ENCODE data around the gene SMTN.
"Not testable (repeated sequence)": the region's sequence is repeated elsewhere in the genome, so short reads cannot be mapped to it uniquely, and the experiment has no call there.

Gene SMTN

DNA sequence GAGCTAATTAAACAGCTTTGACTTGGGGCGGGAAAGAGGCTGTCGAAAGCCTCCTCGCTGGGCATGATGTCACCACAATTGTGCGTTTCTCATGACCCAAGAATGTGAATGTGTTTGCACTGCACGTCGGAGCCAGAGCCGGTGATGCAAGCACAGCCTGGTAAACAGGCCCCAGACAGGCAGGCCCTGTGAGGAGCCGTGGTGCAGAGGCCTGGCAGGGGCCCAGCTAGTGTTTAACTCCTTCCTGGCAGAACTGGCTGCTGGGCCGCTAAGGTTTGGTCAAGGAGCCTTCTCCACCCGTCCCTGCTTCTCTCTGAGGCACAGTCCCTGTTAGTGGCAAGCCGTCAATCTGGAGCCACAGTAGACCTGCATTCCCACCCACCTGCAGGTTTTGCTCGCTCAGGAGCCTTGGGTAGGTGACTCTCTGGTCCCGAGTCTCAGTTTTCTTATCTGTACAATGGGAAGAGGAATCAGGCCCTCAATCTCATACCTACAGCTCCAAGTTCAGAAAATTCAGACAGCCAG lies 25.4 kb upstream of the SMTN start:
- Mint-ChIP-seq H3K36me3 (ENCODE audit: insufficient read depth) (peaks cover 2% of the 10 kb centered on the region), H3K27me3 (no peaks in the 10 kb centered on the region), H3K4me1 (no peaks in the 10 kb centered on the region), H3K27ac (ENCODE audit: low read depth) (no peak overlapping the region), H3K4me3 (no peak overlapping the region), H3K9me3 (no peaks in the 10 kb centered on the region)
- DNase-seq (ENCODE audit: low spot score in 2 of 2): no peak
- ATAC-seq (replicated peaks; ENCODE audit: extremely low read depth, poor library complexity, severe bottlenecking): no peak

DNA sequence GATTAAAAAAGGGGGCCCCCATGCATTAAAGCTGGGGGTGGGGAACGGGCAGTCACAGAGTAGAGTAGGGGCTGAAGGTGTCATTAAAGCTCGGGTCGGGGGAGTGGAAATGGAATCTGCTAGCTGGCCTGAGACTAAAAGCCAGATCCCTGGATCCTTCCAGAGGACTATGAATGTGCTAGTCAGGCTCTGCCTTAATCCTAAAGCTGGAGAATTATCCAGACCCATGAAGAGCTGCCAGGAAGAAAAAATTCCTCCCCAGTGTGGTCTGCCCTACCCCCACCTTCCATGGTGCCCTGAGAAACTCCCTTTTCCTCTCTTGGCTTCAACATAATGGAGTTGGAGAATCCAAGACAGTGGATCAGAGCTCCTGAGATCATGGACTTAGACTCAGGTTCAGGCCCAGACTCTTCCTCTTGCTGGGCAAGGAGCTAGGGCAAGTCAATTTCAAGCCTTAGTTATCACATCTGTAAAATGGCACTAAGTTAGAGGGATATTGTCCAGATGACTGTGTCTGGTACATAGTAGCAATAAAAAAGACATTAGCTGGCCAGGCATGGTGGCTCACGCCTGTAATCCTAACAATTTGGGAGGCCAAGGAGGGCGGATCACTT lies 24.0 kb upstream of the SMTN start:
- Mint-ChIP-seq H3K4me1 (no peaks in the 10 kb centered on the region), H3K27ac (ENCODE audit: low read depth) (no peak overlapping the region), H3K9me3 (no peaks in the 10 kb centered on the region), H3K36me3 (ENCODE audit: insufficient read depth) (peaks cover 2% of the 10 kb centered on the region), H3K4me3 (no peak overlapping the region), H3K27me3 (no peaks in the 10 kb centered on the region)
- ATAC-seq (replicated peaks; ENCODE audit: extremely low read depth, poor library complexity, severe bottlenecking) (no peak), DNase-seq (ENCODE audit: low spot score in 2 of 2) (no peak)

DNA sequence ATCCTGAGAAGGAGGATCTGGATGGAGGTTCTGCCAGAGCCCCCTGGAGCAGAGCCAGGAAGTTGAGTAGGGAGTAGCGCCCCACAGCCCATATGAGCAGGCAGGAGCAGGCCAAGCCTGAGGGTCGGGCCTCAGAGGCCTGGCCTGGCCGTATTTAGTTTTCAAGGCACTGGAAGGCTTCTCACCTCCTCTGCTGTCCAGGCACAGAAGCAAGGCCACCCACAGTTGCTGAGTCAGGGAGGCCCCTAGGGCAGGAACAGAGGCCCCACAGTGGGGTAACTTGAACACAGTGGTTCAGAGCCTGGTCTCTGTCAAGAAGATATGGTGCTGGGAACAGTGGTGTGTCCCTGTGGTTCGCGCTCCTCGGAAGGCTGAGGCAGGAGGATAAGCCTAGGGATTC lies 21.5 kb upstream of the SMTN start:
- not testable (repeated sequence) for H3K27me3 Mint-ChIP-seq; H3K4me1 Mint-ChIP-seq; H3K4me3 Mint-ChIP-seq; DNase-seq (ENCODE audit: low spot score in 2 of 2); ATAC-seq (replicated peaks; ENCODE audit: extremely low read depth, poor library complexity, severe bottlenecking); H3K9me3 Mint-ChIP-seq; H3K36me3 Mint-ChIP-seq (ENCODE audit: insufficient read depth); H3K27ac Mint-ChIP-seq (ENCODE audit: low read depth)

DNA sequence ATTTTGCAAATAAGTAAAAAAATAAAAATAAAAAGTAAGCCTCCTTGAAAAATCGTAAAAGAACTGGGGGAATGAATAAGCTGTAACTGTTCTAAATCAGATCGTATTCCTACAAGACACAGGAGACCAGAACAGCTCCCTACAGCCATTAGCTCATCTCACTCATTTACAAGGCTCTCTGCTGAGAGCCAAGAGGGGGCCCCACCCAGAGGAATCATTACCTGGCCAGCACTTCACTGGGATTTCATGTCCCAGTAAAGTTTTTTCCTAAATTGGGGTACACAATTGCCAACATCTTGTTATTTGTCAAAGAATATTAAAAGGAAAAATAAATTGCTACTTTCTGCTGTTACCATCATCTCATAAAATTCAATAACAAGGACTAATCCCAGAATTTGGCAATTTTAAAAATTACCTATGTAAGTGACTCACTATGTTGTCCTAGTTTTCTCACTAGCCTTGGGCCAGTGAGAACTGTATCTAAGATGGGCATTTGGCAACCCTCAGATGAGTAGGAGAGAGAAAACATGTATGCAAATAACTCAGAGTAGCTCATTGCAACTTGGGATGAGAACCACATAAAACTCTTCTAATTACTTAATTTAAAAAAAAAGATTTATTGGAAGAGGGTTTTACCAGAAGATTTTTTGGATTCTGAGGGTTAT lies 18.4 kb upstream of the SMTN start:
- no peak overlapping the region for H3K27ac Mint-ChIP-seq (ENCODE audit: low read depth)
- ATAC-seq (replicated peaks; ENCODE audit: extremely low read depth, poor library complexity, severe bottlenecking) (no peak), DNase-seq (ENCODE audit: low spot score in 2 of 2) (no peak)
- no peaks in the 10 kb centered on the region for H3K4me1 Mint-ChIP-seq
- peaks cover 6% of the 10 kb centered on the region for H3K9me3 Mint-ChIP-seq
- H3K4me3 Mint-ChIP-seq: no peak overlapping the region
- H3K27me3 Mint-ChIP-seq: no peaks in the 10 kb centered on the region
- peaks cover 5% of the 10 kb centered on the region for H3K36me3 Mint-ChIP-seq (ENCODE audit: insufficient read depth)

DNA sequence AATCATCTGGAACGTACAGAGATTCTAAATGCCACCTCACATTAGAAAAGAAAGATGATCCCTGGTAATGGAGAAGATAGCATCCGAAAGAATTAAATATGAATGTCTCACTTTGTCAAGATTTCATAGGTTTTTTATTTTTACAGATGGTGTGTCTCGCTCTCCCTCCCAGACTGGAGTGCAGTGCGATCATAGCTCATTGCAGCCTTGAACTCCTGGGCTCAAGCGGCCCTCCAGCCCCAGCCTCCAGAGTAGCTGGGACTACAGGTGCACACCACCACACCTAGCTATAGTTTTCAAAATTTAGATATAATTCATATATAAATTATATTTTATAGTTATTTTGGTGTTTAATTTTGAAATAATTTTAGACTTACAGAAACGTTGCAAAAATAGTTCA lies 16.7 kb upstream of the SMTN start:
- Mint-ChIP-seq H3K27me3 (no peaks in the 10 kb centered on the region), H3K9me3 (peaks cover 6% of the 10 kb centered on the region), H3K4me3 (no peak overlapping the region), H3K27ac (ENCODE audit: low read depth) (no peak overlapping the region), H3K36me3 (ENCODE audit: insufficient read depth) (peaks cover 4% of the 10 kb centered on the region), H3K4me1 (no peaks in the 10 kb centered on the region)
- ATAC-seq (replicated peaks; ENCODE audit: extremely low read depth, poor library complexity, severe bottlenecking): no peak
- no peak for DNase-seq (ENCODE audit: low spot score in 2 of 2)

DNA sequence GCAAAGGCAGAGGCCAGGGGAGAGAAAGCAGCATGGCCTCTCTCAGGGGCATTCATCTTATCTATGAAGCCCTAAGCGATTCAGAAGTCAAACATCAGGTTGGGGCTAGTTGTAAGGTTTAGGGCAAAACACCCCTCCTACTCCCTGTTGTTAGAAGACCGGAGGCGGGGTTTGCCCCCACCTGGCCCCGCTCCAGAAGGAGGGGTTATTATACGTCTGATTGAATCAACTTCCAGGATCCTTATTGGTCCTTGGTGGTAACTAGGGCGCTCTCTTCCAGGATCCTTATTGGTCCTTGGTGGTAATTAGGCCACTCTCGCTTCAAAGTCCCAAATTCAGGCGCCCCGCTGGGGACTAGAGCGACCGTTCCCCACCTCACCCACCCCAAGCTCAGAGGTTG lies 12.1 kb upstream of the SMTN start:
- no peak overlapping the region for H3K27ac Mint-ChIP-seq (ENCODE audit: low read depth)
- DNase-seq (ENCODE audit: low spot score in 2 of 2) (no peak), ATAC-seq (replicated peaks; ENCODE audit: extremely low read depth, poor library complexity, severe bottlenecking) (no peak)
- H3K4me3 Mint-ChIP-seq: no peak overlapping the region
- H3K4me1 Mint-ChIP-seq: no peaks in the 10 kb centered on the region
- peaks cover 2% of the 10 kb centered on the region for H3K36me3 Mint-ChIP-seq (ENCODE audit: insufficient read depth)
- H3K27me3 Mint-ChIP-seq: no peaks in the 10 kb centered on the region
- peaks cover 1% of the 10 kb centered on the region for H3K9me3 Mint-ChIP-seq

DNA sequence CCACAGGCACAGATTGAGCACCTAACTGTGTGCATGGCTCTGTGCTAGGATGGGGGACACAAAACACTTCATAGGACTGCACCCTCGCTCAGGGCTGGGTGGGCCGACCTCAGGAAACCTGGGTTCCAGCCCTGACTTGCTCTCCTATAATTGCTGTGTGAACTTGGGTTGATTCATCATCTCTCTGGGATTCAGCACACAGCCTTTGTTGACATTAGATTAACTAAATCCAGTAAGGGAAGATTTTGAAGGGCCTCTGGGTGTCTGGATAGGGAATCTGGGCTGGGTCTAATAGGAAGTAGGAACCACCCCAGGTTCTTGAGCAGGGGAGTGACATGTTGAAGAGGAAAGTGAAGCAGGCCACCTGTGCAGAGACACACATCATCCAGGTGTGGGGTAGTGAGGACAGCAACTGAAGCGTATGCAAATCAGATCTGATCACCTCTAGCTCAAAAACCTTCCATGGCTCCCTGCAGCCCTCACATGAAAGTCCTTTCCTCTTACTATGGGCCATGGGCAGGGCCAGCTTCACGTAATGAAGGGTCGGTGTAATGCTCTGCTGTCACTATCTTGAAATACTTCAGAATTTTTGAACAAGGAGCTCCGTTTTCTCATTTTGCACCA lies 11.3 kb upstream of the SMTN start:
- H3K9me3 Mint-ChIP-seq; H3K36me3 Mint-ChIP-seq (ENCODE audit: insufficient read depth); H3K27ac Mint-ChIP-seq (ENCODE audit: low read depth); ATAC-seq (replicated peaks; ENCODE audit: extremely low read depth, poor library complexity, severe bottlenecking); DNase-seq (ENCODE audit: low spot score in 2 of 2); H3K27me3 Mint-ChIP-seq; H3K4me3 Mint-ChIP-seq; H3K4me1 Mint-ChIP-seq: not testable (repeated sequence)

DNA sequence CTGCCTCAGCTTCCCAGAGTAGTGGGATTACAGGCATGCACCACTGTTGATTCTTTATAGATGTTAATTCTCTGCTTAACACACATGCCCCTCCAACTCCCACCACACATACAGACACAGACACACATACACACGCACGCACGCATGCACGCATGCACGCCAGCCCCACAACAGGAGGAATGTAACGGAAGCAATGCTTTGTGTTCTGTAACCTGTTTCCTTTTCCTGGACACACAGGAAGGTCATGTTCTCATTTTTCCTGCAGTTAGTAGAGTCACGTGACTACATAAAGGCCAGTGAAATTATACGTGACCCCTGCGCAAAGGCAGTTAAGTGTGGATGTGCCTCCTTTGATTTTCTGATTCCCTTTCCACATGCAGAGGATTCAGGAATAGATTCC lies 8.0 kb upstream of the SMTN start:
- not testable (repeated sequence) for H3K27me3 Mint-ChIP-seq; ATAC-seq (replicated peaks; ENCODE audit: extremely low read depth, poor library complexity, severe bottlenecking); H3K36me3 Mint-ChIP-seq (ENCODE audit: insufficient read depth); H3K9me3 Mint-ChIP-seq; H3K4me3 Mint-ChIP-seq; DNase-seq (ENCODE audit: low spot score in 2 of 2); H3K27ac Mint-ChIP-seq (ENCODE audit: low read depth); H3K4me1 Mint-ChIP-seq

DNA sequence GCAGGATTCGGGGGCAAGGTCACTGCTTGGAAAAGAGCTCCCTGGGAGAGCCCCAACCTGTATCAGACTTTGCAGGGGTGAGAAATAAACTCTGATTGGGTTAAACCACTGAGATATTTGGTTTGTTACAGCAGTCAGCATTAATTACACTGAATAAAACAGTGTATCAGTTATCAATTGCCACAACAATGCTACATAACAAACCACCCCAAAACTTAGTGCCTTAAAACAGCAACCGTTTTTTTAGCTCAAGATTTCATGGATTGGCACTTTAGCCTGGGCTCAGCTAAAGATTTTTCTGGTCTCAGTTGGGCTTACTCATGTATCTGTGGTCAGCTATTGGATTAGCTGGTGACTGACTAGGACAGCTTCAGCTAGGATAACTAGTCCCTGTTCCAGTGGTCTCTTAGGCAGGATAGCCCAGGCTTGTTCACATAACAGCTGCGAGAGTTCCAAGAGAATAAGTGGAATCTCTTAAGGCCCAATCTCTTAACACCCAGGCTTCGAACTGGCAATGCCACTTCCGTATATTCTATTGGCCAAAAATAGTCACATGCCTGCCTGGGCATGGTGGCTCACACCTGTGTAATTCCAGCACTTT lies 7.5 kb upstream of the SMTN start:
- not testable (repeated sequence) for H3K9me3 Mint-ChIP-seq; H3K27me3 Mint-ChIP-seq; DNase-seq (ENCODE audit: low spot score in 2 of 2); ATAC-seq (replicated peaks; ENCODE audit: extremely low read depth, poor library complexity, severe bottlenecking); H3K36me3 Mint-ChIP-seq (ENCODE audit: insufficient read depth); H3K27ac Mint-ChIP-seq (ENCODE audit: low read depth); H3K4me1 Mint-ChIP-seq; H3K4me3 Mint-ChIP-seq

DNA sequence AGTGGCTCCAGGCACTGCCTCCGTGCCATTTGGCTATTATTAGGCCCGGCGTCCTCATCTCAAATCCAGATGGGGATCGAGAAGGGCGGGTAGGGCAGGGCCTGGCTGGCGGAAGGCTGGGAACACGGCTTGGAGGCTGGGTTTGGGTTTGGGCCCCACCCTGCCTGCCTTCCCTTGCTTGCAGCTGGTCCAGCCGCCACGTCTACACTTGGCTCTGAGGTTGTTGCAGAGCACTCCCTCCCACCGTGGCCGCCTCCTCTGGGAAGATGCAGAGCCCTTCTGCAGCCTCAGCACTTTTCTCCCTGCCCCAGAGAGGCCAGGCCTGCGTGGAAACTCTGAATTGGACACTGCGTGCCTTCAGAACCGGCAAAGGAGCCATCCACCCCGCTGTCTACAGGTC lies 5.2 kb upstream of the SMTN start:
- Mint-ChIP-seq H3K27me3 (no peaks in the 10 kb centered on the region), H3K9me3 (no peaks in the 10 kb centered on the region), H3K36me3 (ENCODE audit: insufficient read depth) (peaks cover under 1% of the 10 kb centered on the region), H3K27ac (ENCODE audit: low read depth) (no peak overlapping the region), H3K4me3 (no peak overlapping the region), H3K4me1 (peaks cover 5% of the 10 kb centered on the region)
- DNase-seq (ENCODE audit: low spot score in 2 of 2) (no peak), ATAC-seq (replicated peaks; ENCODE audit: extremely low read depth, poor library complexity, severe bottlenecking) (no peak)

DNA sequence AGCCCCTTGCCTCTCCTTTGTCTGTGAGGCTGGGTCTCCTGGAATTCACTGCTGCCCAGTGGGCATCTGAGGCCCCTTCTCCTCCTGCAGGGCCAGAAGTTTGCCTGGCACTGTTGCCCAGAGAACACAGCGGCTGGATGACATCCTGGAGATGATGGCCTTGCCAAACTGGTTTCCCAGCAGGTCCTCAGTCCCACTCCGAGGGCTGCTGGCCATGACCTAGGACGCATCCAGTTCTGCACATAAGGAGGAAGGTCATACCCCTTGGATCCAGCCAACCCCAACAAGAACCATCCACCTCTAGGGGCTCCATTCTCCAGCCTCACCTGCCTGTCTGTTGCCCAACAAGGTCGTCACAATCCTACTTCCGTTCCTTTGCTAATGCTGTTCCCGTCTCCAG lies 3.4 kb upstream of the SMTN start:
- Mint-ChIP-seq H3K36me3 (ENCODE audit: insufficient read depth) (peaks cover 5% of the 10 kb centered on the region), H3K27ac (ENCODE audit: low read depth) (no peak overlapping the region), H3K27me3 (no peaks in the 10 kb centered on the region), H3K9me3 (no peaks in the 10 kb centered on the region), H3K4me1 (peaks cover 22% of the 10 kb centered on the region), H3K4me3 (no peak overlapping the region)
- ATAC-seq (replicated peaks; ENCODE audit: extremely low read depth, poor library complexity, severe bottlenecking) (no peak), DNase-seq (ENCODE audit: low spot score in 2 of 2) (no peak)

DNA sequence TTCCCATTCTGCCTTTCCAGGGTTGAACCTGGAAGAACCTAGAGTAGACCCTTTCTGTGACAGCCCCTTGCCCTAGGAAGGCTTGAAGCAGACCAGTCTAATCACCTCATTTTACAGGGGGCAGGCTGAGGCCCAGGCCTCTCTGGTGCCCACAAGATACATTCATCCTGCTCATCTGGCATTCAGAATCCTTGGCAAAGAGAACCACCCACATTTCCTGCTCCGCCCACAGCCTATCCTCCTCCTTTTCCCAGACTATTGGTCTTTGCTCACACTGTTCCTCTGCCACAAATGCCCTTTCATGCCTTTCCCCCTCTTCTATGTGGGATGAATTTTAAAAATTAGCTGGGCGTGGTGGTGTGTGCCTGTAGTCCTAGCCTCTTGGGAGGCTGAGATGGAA lies 2.7 kb upstream of the SMTN start:
- ATAC-seq (replicated peaks; ENCODE audit: extremely low read depth, poor library complexity, severe bottlenecking): not testable (repeated sequence)

More for the DNA sequence above, 2.7 kb upstream of the SMTN start:
- not testable (repeated sequence) for H3K36me3 Mint-ChIP-seq (ENCODE audit: insufficient read depth); H3K9me3 Mint-ChIP-seq; DNase-seq (ENCODE audit: low spot score in 2 of 2); H3K27me3 Mint-ChIP-seq; H3K4me3 Mint-ChIP-seq; H3K27ac Mint-ChIP-seq (ENCODE audit: low read depth)
- peaks cover 22% of the 10 kb centered on the region for H3K4me1 Mint-ChIP-seq

Data from central memory CD8-positive, alpha-beta T cell (primary cell).